Heart right ventricle (tissue), 16 donors: ENCODE measurements around the gene SCUBE1. TPM values are rescaled to one million over a fixed set of nuclear protein-coding genes. Genes with fewer than 3 reads are reported as not detected.

Source experiments
- ATAC-seq, 8 donors: fragments of 200-7000 bp; cut with Tn5 transposase; one replicate each; pipeline ENCODE4 v1.9.1; 2020; ENCODE audit warnings: mild to moderate bottlenecking in 8 of 8, moderate library complexity in 8 of 8, moderate number of reproducible peaks in 1 of 8
- DNase-seq, 2 donors: peaks; one replicate each; pipeline ENCODE4 v3.0.0-alpha.2; 2020
- H3K27ac ChIP-seq, 10 donors: fragments of 200-600 bp; sonication (generic) in 2 of 10; one replicate each; pipeline versions ENCODE4 v1.5.0 to v1.8.0; 2020 to 2022; ENCODE audit warnings: mild to moderate bottlenecking in 3 of 10
- H3K27me3 ChIP-seq, 7 donors: fragments of 200-600 bp; one replicate each; pipeline ENCODE4 v1.8.0; 2021 to 2022; ENCODE audit warnings: mild to moderate bottlenecking in 2 of 7
- H3K36me3 ChIP-seq, 9 donors: fragments of 200-600 bp; sonication (generic) in 1 of 9; one replicate each; pipeline versions ENCODE4 v1.5.0 to v1.8.0; 2020 to 2022; ENCODE audit warnings: mild to moderate bottlenecking in 2 of 9
- H3K4me1 ChIP-seq, 9 donors: fragments of 200-600 bp; sonication (generic) in 1 of 9; one replicate each; pipeline versions ENCODE4 v1.5.0 to v1.8.0; 2020 to 2022; ENCODE audit warnings: mild to moderate bottlenecking in 4 of 9
- H3K4me3 ChIP-seq, 10 donors: fragments of 200-600 bp; sonication (generic) in 2 of 10; one replicate each; pipeline versions ENCODE4 v1.5.0 to v1.8.0; 2020 to 2022; ENCODE audit warnings: mild to moderate bottlenecking in 7 of 10, moderate library complexity in 2 of 10
- H3K9me3 ChIP-seq, 11 donors: fragments of 200-600 bp in 10 of 11; sonication (generic) in 2 of 11; one replicate each; pipeline versions ENCODE4 v1.5.0 to v1.8.0; 2013 to 2022; ENCODE audit warnings: mild to moderate bottlenecking in 2 of 11, control low read depth in 1 of 11, moderate library complexity in 1 of 11
- CTCF ChIP-seq, 9 donors: fragments of 200-600 bp; sonication (generic) in 2 of 9; IDR thresholded peaks; one replicate each; pipeline versions ENCODE4 v1.5.0 to v1.8.0; 2021 to 2022; ENCODE audit warnings: antibody characterized with exemption in 9 of 9, mild to moderate bottlenecking in 5 of 9, moderate library complexity in 1 of 9
- WGBS, 2 donors: extraction: QIAGEN DNeasy Blood & Tissue Kit; methylation state at CpG; one replicate each; pipeline ENCODE4 v1.1.7; 2013; ENCODE audit warnings: inconsistent platforms in 1 of 2; 5-methylcytosine and 5-hydroxymethylcytosine counted together
- intact Hi-C, 10 donors: fragments of 100-400 bp; cut with DNase I; formaldehyde crosslinking; loops; one replicate each; pipeline versions ENCODE4 v1.11.1 to v1.14.2; 2022
- polyA plus RNA-seq, 2 donors: library from polyadenylated mRNA; stranded (reverse); fragments of 200-250 nt; gene quantifications; one replicate each; pipeline ENCODE4 v1.2.3, GENCODE V29; 2013
- total RNA-seq, 10 donors: library from RNA; stranded (reverse); fragmentation: NEBNext Ultra II Directional in 3 of 10; extraction: Animal tissue kit (Norgen Biotek cat#: 25700) in 3 of 10; gene quantifications; one replicate each; pipeline versions ENCODE4 v1.2.1 to v1.2.4, GENCODE V29; 2021 to 2023
- donor health status: Arrhythmogenic right ventricular cardiomyopathy.
- donor health status: ischemic (EF 13 %, LVEDD 7.1; RV severe dilation, severe dysfunction).
- donor health status: healthy with polysubstance abuse.
- donor health status: DM: no; HTN: yes; CAD: no.
- donor health status: DM: no; HTN: no; CAD: no.
- donor health status: ischemic (EF 25% LVEDD 6.9; RV normal size, moderate dysfunction).
- donor health status: ischemic (EF 25% LVEDD 5.7; RV mildly dilated, moderate dysfunction).
- donor health status: healthy.
- donor health status: DM: yes; HTN: yes; CAD: no.
- donor health status: Ischemic cardiomyopathy.
- donor health status: ischemic (EF 35%, LVEDD 5.7; RV mildly dilated, moderate dysfunction).
- donor health status: nonischemic (EF 11% LVEDD 7.7; RV severe dilation, severe dysfunction).
- donor health status: DM: yes; HTN: yes; CAD: no.
- donor health status: PGD.
- donor health status: ischemic (EF 29% LVEDD 5.4; RV normal size, mild dysfunction).
- donor health status: nonischemic (EF 23%, LVEDD 6.1; RV moderate dilation, normal function).

The SCUBE1 gene
- total and polyA plus RNA-seq, 12 donors = 0.01 to 0.60 (median 0.13) TPM; not detected in 1

GRCh38 chr22:43179146-43179910, 163.8 kb downstream of the SCUBE1 start:
- WGBS, 2 donors = 95% methylated on average over 25 of the region's 25 CpGs
- H3K4me3 ChIP-seq = no peak overlapping the region
- no peak overlapping the region for H3K27ac ChIP-seq
- H3K36me3 ChIP-seq = peaks cover 0 to 53% (median 12%) of the 10 kb centered on the region in 9 donors
- no peaks in the 10 kb centered on the region for H3K9me3 ChIP-seq
- H3K4me1 ChIP-seq = peaks cover 0 to 8% (median 0%) of the 10 kb centered on the region in 9 donors
- intact Hi-C loops = no loop called here
- H3K27me3 ChIP-seq = no peaks in the 10 kb centered on the region
- no peak for TF ChIP-seq CTCF (IDR thresholded peaks at IDR 0.05)
- DNase-seq (no peak), ATAC-seq (no peak)

GRCh38 chr22:43177479-43177878, 165.7 kb downstream of the SCUBE1 start:
- DNase-seq = no peak
- no peaks in the 10 kb centered on the region for H3K4me1 ChIP-seq
- intact Hi-C loops = no loop called here
- no peaks in the 10 kb centered on the region for H3K27me3 ChIP-seq
- ATAC-seq = no peak
- no peak overlapping the region for H3K27ac ChIP-seq
- peaks cover 0 to 72% (median 23%) of the 10 kb centered on the region in 9 donors for H3K36me3 ChIP-seq
- WGBS, 2 donors = 87 to 93% methylated on average over 7 of the region's 7 CpGs
- no peak overlapping the region for H3K4me3 ChIP-seq
- no peaks in the 10 kb centered on the region for H3K9me3 ChIP-seq
- TF ChIP-seq CTCF (IDR thresholded peaks at IDR 0.05) = no peak

GRCh38 chr22:43176090-43176489, 167.1 kb downstream of the SCUBE1 start:
- ATAC-seq (peak in 1 of 8 donors; percentile 11), DNase-seq (no peak)
- no peaks in the 10 kb centered on the region for H3K27me3 ChIP-seq
- H3K36me3 ChIP-seq = peaks cover 0 to 80% (median 24%) of the 10 kb centered on the region in 9 donors
- H3K27ac ChIP-seq = no peak overlapping the region
- H3K4me3 ChIP-seq = no peak overlapping the region
- no peak for TF ChIP-seq CTCF (IDR thresholded peaks at IDR 0.05)
- H3K4me1 ChIP-seq = no peaks in the 10 kb centered on the region
- 70 to 81% methylated on average over 15 of the region's 15 CpGs for WGBS, 2 donors
- intact Hi-C loops = no loop called here
- no peaks in the 10 kb centered on the region for H3K9me3 ChIP-seq

- DNase-seq (no peak), ATAC-seq (no peak)
- no peaks in the 10 kb centered on the region for H3K4me1 ChIP-seq
- no peaks in the 10 kb centered on the region for H3K27me3 ChIP-seq
- intact Hi-C loops = no loop called here
- H3K36me3 ChIP-seq = peaks cover 0 to 82% (median 26%) of the 10 kb centered on the region in 9 donors
- no peak overlapping the region for H3K4me3 ChIP-seq
- TF ChIP-seq CTCF (IDR thresholded peaks at IDR 0.05) = no peak
- 91 to 93% methylated on average over 9 of the region's 9 CpGs for WGBS, 2 donors
- H3K9me3 ChIP-seq = no peaks in the 10 kb centered on the region
- no peak overlapping the region for H3K27ac ChIP-seq
Measured at GRCh38 chr22:43174941-43175531, 168.1 kb downstream of the SCUBE1 start.
